GM12873 (cell line): ENCODE data around the gene ADRA2B.

Source experiments
- CTCF ChIP-seq: IDR thresholded peaks from 2 replicates; pipeline ENCODE4 v1.5.1; 2012; ENCODE audit warnings: low read depth, mild to moderate bottlenecking, moderate library complexity, low read length, control low read depth; ENCODE audit not compliant: insufficient read depth; ENCODE audit errors: missing control alignments

ADRA2B gene

DNA sequence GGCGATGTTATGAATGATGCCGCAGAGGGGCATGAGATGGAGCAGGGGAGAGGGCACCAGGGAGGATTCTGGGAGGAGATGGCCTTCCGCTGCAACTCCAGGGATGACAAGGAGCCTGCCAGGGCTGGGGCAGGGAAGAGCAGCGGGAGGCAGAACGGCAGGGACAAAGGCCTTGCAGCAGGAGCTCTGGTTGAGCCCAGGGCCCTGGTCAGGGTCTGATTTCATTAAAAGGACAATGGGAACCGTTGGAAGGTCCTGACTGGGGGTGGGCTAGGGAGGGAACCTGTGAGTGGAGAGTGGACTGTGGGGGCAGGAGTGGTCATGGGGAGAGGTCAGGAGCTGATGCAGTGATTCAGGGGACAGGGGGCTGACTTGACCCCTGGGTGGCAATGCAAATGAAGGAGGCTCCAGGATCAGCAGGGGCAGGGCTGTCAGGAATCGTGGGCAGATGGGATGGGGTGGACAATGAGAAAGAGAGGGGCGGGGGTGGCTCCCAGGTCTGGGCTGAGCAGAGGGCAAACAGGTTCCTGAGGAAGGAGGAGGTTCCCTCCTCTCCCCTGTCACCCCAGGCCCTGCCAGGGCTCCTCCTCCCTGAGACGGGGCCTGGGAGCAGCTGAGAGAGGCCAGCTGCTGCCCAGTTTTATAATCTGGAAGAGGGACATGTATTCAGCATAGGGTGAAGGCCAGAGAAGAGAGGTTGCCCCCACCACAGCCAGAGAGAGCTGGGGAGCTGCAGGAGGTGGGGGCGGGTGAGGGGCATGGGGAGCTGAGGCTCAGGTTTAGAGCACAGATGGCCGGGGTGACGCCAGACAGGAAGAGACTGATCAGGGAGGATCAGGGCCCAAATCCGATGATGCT is 36.2 kb upstream of the ADRA2B start:
- no peak for TF ChIP-seq CTCF

- TF ChIP-seq CTCF: no peak
Observed at GRCh38 chr2:96151595-96152303, 35.4 kb upstream of the ADRA2B start.

- no peak for TF ChIP-seq CTCF
Observed at GRCh38 chr2:96150791-96151594, 34.6 kb upstream of the ADRA2B start.

GRCh38 chr2:96150007-96150640 is 33.8 kb upstream of the ADRA2B start:
- TF ChIP-seq CTCF: no peak

DNA sequence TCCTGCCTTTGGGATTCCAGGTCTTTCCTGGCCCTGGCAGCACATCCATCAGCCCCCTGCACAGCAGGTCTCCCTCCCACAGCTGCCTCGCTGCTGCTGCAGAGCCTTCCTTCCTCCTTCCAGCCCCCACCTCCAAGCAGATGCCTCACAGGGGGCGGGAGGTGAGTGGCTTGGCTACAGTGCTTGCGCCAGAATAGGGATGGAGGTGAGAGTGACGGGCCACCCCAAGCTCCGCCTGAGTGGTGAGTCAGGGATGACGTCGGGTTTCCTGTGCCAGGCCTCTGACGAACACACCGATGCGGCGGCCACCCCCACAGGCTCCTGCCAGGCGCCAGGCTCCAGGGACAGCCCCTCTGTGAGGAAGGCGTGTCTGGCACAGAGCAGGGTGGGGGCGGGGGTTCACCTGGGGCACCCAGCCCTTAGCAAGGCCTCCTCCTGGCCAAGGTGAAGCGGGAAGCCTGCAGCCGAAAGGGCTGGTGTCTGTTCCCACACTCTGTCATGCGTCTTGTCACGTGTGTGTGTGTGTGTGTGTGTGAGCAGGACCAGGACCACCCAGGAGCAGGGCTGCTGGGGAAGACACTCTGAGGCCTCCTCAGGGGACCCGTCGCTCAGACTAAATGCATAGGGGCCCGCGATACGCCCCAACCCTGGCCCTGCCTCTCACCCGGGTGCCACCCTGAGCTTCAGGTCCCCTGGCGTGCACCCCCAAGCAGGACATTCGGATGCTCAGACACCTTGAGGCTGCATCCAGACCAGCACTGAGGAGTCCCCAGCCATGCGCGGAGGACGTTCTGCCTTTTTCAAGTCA is 32.2 kb upstream of the ADRA2B start:
- no peak for TF ChIP-seq CTCF

DNA sequence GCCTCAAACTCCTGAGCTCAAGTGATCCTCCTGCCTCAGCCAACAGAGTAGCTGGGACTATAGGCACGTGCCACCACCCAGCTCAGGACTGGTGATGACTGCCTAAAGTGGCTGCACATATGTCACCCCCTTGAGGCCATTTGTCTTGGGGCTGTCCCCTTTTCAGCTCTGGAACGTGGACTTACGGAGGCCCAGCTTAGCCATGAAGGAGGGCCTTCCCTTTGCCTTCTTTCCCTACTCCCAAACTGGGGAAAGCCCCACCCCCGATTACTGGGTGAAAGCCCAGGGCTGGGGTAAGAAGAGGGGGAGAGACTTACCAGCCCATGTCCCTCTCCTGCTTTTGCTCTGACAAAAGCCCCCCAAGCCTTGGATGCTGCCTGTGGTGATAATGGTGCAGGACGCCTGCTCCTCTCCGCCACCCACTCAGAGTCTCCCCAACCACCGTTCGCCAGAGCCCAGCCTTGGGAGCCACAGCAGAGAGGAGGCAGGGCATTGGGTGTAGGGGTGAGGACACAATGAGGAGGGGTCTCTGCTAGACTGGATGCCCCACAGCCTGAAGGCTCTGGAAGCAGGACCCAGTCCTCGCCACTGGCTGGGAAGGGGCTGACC is 31.3 kb upstream of the ADRA2B start:
- TF ChIP-seq CTCF: no peak
